HepG2 (cell line): Measurements from ENCODE around the gene CMTM8. TPM values are rescaled to one million over a fixed set of nuclear protein-coding genes. Genes with fewer than 3 reads are reported as not detected.
A peak's percentile ranks its signal among the peaks of the same experiment; 100 is the strongest.

Experiments used
- KLF15 ChIP-seq: sonication (generic); formaldehyde crosslinking; IDR thresholded peaks from 2 replicates; pipeline ENCODE4 v1.8.1; 2023; ENCODE audit warnings: borderline replicate concordance, mild to moderate bottlenecking, inconsistent platforms, missing genetic modification reagents, mixed read lengths
- REL ChIP-seq: sonication (generic); formaldehyde crosslinking; conservative IDR thresholded peaks from 2 replicates; pipeline ENCODE4 v1.8.0; 2022; ENCODE audit warnings: mild to moderate bottlenecking, missing genetic modification reagents, moderate library complexity
- SIX1 ChIP-seq: sonication (generic); formaldehyde crosslinking; IDR thresholded peaks from 2 replicates; pipeline ENCODE4 v1.4.0; 2020; ENCODE audit warnings: missing genetic modification reagents, borderline replicate concordance
- SMAD9 ChIP-seq: sonication (generic); formaldehyde crosslinking; IDR thresholded peaks from 2 replicates; pipeline ENCODE4 v1.5.1; 2020; ENCODE audit warnings: mild to moderate bottlenecking, missing genetic modification reagents
- SYNCRIP ChIP-seq: fragments of 200-400 bp; formaldehyde crosslinking; IDR thresholded peaks from 2 replicates; pipeline ENCODE4 v1.6.1; 2018; ENCODE audit warnings: mild to moderate bottlenecking, low read depth, low read length; ENCODE audit not compliant: insufficient read depth
- ZNF382 ChIP-seq: sonication (generic); formaldehyde crosslinking; IDR thresholded peaks from 2 replicates; pipeline ENCODE4 v1.5.0; 2020; ENCODE audit warnings: missing genetic modification reagents, mild to moderate bottlenecking, borderline replicate concordance
- ZNF850 ChIP-seq: sonication (generic); formaldehyde crosslinking; conservative IDR thresholded peaks from 2 replicates; pipeline ENCODE4 v1.9.0; 2021; ENCODE audit warnings: mild to moderate bottlenecking, missing genetic modification reagents
- polyA plus RNA-seq, 8 experiments: library from polyadenylated mRNA; depleted of rRNA in 3 of 8; stranded (reverse) in 7 of 8; unstranded in 1 of 8; fragments of >200 nt; fragmentation: Illumina TruSeq in 4 of 8; extraction: Trizol in 4 of 8; gene quantifications; 2 replicates each; pipeline versions ENCODE4 v1.2.1 to v1.2.3, GENCODE V29; 2011 to 2016; ENCODE audit warnings: low read depth in 4 of 8, missing spikeins in 1 of 8, mixed read lengths in 1 of 8; ENCODE audit not compliant: insufficient read depth in 1 of 8
- total RNA-seq, 5 experiments: library from RNA; depleted of rRNA; stranded (reverse); fragments of >200 nt; fragmentation: Illumina TruSeq; extraction: Trizol; gene quantifications; 2 replicates each; pipeline ENCODE4 v1.2.3, GENCODE V29; 2016; ENCODE audit warnings: low read depth in 1 of 5
- TF ChIP-seq, protein P1 (sequence below): sonication (generic); formaldehyde crosslinking; IDR thresholded peaks from 2 replicates; pipeline ENCODE4 v1.9.0; 2021; ENCODE audit warnings: mild to moderate bottlenecking, missing genetic modification reagents
- TF ChIP-seq, protein P2 (sequence below): IDR thresholded peaks from 2 replicates; pipeline ENCODE4 v1.6.1; 2012; ENCODE audit warnings: inconsistent platforms
- TF ChIP-seq, protein P3 (sequence below): sonication (generic); formaldehyde crosslinking; IDR thresholded peaks from 2 replicates; pipeline ENCODE4 v1.8.1; 2023; ENCODE audit warnings: missing genetic modification reagents, mild to moderate bottlenecking, borderline replicate concordance
- TF ChIP-seq, protein P4 (sequence below): IDR thresholded peaks from 2 replicates; pipeline ENCODE4 v1.6.1; 2016; ENCODE audit warnings: low read depth, control low read depth
- TF ChIP-seq, protein P5 (sequence below): sonication (generic); formaldehyde crosslinking; IDR thresholded peaks from one replicate; pipeline ENCODE4 v1.5.1; 2020; ENCODE audit warnings: mild to moderate bottlenecking, missing genetic modification reagents; ENCODE audit errors: not compliant biosample characterization

Gene CMTM8
- total and polyA plus RNA-seq, 2 of the 13 experiments (the other 11 are each of a cell fraction or from before 2014, with no cell fraction given) = 8.9 to 15.8 TPM

DNA sequence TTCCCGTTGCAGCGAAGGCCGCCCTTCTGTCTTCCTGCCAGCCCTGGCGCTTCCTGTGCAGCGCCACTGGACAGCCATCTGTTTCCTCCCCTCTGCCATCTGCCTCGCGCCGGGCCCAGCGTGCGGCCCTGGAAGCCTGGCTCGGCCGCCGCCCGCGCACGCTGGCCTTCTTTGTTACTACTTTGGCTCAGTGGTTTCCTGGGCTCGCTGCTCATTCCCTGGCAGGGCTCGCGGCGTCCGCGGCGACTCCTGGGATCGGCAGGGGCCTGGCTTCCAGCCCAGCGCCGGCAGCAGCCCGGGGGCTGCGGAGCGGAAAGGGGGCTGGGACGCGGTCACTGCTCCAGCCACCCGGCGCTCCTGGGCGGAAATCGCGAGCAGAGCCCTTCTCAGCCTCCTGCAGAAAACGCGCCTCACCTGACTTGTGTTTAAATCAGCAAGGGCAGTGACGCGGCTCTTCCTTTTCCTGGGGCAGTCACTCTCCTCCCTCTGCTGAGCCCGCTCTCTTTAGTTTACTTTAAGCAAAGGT is 163.1 kb downstream of the CMTM8 start (continued):
- TF ChIP-seq, protein P1, sequence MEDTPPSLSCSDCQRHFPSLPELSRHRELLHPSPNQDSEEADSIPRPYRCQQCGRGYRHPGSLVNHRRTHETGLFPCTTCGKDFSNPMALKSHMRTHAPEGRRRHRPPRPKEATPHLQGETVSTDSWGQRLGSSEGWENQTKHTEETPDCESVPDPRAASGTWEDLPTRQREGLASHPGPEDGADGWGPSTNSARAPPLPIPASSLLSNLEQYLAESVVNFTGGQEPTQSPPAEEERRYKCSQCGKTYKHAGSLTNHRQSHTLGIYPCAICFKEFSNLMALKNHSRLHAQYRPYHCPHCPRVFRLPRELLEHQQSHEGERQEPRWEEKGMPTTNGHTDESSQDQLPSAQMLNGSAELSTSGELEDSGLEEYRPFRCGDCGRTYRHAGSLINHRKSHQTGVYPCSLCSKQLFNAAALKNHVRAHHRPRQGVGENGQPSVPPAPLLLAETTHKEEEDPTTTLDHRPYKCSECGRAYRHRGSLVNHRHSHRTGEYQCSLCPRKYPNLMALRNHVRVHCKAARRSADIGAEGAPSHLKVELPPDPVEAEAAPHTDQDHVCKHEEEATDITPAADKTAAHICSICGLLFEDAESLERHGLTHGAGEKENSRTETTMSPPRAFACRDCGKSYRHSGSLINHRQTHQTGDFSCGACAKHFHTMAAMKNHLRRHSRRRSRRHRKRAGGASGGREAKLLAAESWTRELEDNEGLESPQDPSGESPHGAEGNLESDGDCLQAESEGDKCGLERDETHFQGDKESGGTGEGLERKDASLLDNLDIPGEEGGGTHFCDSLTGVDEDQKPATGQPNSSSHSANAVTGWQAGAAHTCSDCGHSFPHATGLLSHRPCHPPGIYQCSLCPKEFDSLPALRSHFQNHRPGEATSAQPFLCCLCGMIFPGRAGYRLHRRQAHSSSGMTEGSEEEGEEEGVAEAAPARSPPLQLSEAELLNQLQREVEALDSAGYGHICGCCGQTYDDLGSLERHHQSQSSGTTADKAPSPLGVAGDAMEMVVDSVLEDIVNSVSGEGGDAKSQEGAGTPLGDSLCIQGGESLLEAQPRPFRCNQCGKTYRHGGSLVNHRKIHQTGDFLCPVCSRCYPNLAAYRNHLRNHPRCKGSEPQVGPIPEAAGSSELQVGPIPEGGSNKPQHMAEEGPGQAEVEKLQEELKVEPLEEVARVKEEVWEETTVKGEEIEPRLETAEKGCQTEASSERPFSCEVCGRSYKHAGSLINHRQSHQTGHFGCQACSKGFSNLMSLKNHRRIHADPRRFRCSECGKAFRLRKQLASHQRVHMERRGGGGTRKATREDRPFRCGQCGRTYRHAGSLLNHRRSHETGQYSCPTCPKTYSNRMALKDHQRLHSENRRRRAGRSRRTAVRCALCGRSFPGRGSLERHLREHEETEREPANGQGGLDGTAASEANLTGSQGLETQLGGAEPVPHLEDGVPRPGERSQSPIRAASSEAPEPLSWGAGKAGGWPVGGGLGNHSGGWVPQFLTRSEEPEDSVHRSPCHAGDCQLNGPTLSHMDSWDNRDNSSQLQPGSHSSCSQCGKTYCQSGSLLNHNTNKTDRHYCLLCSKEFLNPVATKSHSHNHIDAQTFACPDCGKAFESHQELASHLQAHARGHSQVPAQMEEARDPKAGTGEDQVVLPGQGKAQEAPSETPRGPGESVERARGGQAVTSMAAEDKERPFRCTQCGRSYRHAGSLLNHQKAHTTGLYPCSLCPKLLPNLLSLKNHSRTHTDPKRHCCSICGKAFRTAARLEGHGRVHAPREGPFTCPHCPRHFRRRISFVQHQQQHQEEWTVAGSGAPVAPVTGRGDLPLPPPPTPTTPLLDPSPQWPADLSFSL (CRISPR knock-in tag) = no peak
- TF ChIP-seq, protein P2, sequence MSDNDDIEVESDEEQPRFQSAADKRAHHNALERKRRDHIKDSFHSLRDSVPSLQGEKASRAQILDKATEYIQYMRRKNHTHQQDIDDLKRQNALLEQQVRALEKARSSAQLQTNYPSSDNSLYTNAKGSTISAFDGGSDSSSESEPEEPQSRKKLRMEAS = peak; percentile 85
- TF ChIP-seq, protein P3, sequence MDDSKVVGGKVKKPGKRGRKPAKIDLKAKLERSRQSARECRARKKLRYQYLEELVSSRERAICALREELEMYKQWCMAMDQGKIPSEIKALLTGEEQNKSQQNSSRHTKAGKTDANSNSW (CRISPR knock-in tag) = 0 out of 2 replicates have a peak, but pooled peaks have one; percentile 30
- no peak for TF ChIP-seq ZNF382 (CRISPR knock-in tag)
- no peak; the same call in 1 of the 2 replicates for TF ChIP-seq ZNF850 (CRISPR knock-in tag)
- no peak for TF ChIP-seq SIX1 (CRISPR knock-in tag)
- no peak for TF ChIP-seq SYNCRIP
- TF ChIP-seq, protein P4, sequence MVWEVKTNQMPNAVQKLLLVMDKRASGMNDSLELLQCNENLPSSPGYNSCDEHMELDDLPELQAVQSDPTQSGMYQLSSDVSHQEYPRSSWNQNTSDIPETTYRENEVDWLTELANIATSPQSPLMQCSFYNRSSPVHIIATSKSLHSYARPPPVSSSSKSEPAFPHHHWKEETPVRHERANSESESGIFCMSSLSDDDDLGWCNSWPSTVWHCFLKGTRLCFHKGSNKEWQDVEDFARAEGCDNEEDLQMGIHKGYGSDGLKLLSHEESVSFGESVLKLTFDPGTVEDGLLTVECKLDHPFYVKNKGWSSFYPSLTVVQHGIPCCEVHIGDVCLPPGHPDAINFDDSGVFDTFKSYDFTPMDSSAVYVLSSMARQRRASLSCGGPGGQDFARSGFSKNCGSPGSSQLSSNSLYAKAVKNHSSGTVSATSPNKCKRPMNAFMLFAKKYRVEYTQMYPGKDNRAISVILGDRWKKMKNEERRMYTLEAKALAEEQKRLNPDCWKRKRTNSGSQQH (CRISPR knock-in tag) = no peak
- TF ChIP-seq, protein P5, sequence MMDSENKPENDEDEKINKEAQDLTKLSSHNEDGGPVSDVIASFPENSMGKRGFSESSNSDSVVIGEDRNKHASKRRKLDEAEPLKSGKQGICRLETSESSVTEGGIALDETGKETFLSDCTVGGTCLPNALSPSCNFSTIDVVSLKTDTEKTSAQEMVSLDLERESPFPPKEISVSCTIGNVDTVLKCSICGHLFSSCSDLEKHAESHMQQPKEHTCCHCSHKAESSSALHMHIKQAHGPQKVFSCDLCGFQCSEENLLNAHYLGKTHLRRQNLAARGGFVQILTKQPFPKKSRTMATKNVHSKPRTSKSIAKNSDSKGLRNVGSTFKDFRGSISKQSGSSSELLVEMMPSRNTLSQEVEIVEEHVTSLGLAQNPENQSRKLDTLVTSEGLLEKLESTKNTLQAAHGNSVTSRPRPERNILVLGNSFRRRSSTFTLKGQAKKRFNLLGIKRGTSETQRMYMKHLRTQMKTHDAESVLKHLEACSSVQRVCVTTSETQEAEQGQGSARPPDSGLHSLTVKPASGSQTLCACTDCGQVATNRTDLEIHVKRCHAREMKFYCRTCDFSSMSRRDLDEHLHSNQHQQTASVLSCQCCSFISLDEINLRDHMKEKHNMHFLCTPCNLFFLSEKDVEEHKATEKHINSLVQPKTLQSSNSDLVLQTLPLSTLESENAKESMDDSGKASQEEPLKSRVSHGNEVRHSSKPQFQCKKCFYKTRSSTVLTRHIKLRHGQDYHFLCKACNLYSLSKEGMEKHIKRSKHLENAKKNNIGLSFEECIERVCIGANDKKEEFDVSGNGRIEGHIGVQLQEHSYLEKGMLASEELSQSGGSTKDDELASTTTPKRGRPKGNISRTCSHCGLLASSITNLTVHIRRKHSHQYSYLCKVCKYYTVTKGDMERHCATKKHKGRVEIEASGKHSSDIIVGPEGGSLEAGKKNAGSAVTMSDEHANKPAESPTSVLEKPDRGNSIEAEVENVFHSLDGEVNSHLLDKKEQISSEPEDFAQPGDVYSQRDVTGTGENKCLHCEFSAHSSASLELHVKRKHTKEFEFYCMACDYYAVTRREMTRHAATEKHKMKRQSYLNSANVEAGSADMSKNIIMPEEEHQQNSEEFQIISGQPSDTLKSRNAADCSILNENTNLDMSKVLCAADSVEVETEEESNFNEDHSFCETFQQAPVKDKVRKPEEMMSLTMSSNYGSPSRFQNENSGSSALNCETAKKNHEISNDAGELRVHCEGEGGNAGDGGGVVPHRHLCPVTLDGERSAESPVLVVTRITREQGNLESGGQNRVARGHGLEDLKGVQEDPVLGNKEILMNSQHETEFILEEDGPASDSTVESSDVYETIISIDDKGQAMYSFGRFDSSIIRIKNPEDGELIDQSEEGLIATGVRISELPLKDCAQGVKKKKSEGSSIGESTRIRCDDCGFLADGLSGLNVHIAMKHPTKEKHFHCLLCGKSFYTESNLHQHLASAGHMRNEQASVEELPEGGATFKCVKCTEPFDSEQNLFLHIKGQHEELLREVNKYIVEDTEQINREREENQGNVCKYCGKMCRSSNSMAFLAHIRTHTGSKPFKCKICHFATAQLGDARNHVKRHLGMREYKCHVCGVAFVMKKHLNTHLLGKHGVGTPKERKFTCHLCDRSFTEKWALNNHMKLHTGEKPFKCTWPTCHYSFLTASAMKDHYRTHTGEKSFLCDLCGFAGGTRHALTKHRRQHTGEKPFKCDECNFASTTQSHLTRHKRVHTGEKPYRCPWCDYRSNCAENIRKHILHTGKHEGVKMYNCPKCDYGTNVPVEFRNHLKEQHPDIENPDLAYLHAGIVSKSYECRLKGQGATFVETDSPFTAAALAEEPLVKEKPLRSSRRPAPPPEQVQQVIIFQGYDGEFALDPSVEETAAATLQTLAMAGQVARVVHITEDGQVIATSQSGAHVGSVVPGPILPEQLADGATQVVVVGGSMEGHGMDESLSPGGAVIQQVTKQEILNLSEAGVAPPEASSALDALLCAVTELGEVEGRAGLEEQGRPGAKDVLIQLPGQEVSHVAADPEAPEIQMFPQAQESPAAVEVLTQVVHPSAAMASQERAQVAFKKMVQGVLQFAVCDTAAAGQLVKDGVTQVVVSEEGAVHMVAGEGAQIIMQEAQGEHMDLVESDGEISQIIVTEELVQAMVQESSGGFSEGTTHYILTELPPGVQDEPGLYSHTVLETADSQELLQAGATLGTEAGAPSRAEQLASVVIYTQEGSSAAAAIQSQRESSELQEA (CRISPR knock-in tag) = no peak
- no peak for TF ChIP-seq REL (CRISPR knock-in tag)
- TF ChIP-seq KLF15 = 0 out of 2 replicates have a peak, but pooled peaks have one; percentile 51
- TF ChIP-seq SMAD9 (CRISPR knock-in tag) = no peak
